AG04449 (cell line): Measurements from ENCODE around the gene CCDC3.

Experiments used
- CTCF ChIA-PET: fragments of 350-600 bp; formaldehyde crosslinking; extraction: SDS; loops from one replicate; lab custom pipeline; 2021; ENCODE audit warnings: antibody characterized with exemption; lab: Yijun Ruan, JAX
- POLR2A ChIA-PET: fragments of 400-600, 350-600 bp; formaldehyde crosslinking; extraction: SDS; loops from one replicate; lab custom pipeline; 2020; ENCODE audit warnings: antibody characterized with exemption, inconsistent platforms; lab: Yijun Ruan, JAX
- DNase-seq: peaks from one replicate; pipeline ENCODE4 v3.0.0-alpha.2; 2010; ENCODE audit warnings: low read depth, low spot score
- H3K4me3 ChIP-seq: 2 replicates; pipeline ENCODE4 v1.5.1; 2011; ENCODE audit warnings: low read depth, mild to moderate bottlenecking, control low read depth, low read length
- TF ChIP-seq, protein P1 (sequence below): IDR thresholded peaks from one replicate; pipeline ENCODE4 v1.5.1; 2011; ENCODE audit warnings: mild to moderate bottlenecking, moderate library complexity, low read length, control low read depth, inconsistent platforms; ENCODE audit not compliant: insufficient read depth; ENCODE audit errors: missing control alignments

The CCDC3 gene

DNA sequence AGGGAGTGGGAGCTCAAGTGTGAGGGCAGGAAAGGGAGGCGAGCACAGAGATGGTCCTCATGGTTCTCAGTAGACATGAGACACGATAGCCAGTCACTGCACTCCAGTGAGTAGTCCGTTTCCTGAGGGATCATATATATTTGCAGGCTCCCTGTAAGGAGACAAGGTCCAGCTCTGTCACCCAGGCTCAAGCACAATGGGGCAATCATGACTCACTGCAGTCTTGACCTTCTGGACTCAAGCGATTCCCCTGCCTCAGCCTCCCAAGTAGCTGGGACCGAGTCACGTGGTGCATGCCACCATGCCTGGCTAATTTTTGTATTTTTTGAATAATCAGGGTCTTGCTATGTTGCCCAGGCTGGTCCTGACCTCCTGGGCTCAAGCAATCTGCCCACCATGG is 116.7 kb downstream of the CCDC3 start:
- no peak for DNase-seq
- H3K4me3 ChIP-seq = no peak overlapping the region
- ChIA-PET POLR2A (no interaction called here), CTCF (interaction anchor here (0.9 to 7.0 kb wide), 3 partner anchors 17 to 215 kb away, joined by 3 to 28 read pairs (median 3); partner anchors contain the start of gene OPTN)
- TF ChIP-seq, protein P1, sequence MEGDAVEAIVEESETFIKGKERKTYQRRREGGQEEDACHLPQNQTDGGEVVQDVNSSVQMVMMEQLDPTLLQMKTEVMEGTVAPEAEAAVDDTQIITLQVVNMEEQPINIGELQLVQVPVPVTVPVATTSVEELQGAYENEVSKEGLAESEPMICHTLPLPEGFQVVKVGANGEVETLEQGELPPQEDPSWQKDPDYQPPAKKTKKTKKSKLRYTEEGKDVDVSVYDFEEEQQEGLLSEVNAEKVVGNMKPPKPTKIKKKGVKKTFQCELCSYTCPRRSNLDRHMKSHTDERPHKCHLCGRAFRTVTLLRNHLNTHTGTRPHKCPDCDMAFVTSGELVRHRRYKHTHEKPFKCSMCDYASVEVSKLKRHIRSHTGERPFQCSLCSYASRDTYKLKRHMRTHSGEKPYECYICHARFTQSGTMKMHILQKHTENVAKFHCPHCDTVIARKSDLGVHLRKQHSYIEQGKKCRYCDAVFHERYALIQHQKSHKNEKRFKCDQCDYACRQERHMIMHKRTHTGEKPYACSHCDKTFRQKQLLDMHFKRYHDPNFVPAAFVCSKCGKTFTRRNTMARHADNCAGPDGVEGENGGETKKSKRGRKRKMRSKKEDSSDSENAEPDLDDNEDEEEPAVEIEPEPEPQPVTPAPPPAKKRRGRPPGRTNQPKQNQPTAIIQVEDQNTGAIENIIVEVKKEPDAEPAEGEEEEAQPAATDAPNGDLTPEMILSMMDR = no peak

DNA sequence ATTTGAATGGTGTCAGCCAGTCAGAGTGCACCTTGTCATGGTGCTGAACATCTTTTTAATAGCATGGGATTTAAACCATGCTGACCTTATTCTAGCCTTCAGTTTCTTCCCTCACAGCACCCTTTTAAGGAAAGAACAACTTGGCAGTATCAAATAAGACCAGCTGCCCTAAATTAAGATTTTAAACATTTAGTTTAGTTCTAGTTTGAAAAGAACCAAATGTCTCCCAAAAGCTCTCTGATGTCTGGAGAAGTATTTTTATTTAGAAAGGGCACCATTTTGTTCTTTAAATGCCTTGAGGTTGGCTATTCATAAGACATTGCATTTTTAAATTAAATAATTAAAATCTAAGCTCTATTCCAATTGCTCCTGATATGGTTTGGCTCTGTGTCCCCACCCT is 121.1 kb downstream of the CCDC3 start:
- TF ChIP-seq, protein P1 = no peak
- ChIA-PET POLR2A (no interaction called here), CTCF (interaction anchor here (1.2 to 1.3 kb wide), 2 partner anchors 11 to 22 kb away, joined by 3 read pairs; no protein-coding TSS in a partner anchor)
- H3K4me3 ChIP-seq = no peak overlapping the region
- DNase-seq = no peak

DNA sequence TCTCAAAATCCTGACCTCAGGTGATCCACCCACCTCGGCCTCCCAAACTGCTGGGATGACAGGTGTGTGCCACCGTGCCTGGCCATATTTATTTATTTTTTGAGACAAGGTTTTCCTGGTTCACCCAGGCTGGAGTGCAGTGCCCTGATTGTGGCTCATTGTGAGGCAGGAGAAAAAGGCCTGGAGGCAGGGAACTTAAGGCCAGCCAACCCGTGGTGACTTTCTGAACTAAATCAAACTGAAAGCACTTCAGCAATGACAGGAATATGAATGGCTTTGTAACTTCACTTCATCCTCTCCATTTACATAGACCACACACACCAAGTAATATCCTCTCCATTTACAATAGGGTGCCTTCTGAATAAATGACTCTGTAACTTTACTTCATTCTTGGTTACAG is 124.4 kb downstream of the CCDC3 start:
- no peak for DNase-seq
- H3K4me3 ChIP-seq = no peak overlapping the region
- ChIA-PET CTCF (no interaction called here), POLR2A (no interaction called here)
- TF ChIP-seq, protein P1 = no peak

DNA sequence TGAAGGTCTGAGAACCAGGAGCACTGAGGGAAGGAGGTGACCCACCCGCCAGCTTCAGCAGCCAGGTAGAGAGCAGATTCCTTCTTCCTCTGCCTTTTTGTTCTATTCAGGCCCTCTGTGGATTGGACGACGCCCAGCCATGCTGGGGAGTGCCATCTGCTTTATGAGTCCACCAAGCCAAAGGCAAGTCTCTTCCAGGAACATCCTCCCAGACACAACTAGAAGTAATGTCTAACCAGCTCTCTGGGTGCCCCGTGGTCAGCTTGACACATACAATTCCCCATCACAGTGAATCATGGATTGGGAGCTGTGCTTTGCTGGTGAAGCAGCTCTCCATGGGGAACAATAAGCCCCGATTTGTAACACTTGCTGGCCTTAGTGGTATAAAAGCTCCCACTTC is 125.2 kb downstream of the CCDC3 start:
- no peak overlapping the region for H3K4me3 ChIP-seq
- ChIA-PET CTCF (interaction anchor here (0.8 kb wide), 1 partner anchor 26 kb away, joined by 4 read pairs; no protein-coding TSS in a partner anchor), POLR2A (no interaction called here)
- no peak for DNase-seq
- TF ChIP-seq, protein P1 = no peak

DNA sequence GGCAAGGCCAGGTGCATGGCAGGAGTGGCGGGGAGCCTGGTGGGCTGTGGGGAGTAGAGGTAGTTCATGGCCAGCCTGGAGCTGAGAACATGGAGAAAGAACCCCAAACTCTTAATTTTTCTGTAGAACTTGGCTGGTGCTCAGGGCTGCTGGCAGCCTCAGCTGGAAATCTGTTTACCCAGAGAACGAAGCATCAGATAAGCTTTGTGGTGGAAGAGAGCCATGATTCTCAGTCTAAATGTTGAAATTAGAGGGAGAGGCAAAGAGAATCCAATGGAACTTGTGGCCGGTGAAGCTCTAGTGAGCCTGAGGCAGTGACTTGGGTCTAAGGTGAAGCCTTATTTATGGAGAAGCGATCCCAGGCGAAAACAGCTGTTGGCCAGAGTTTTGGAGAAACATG is 126.4 kb downstream of the CCDC3 start:
- DNase-seq = no peak
- no peak overlapping the region for H3K4me3 ChIP-seq
- CTCF ChIA-PET = no interaction called here
- TF ChIP-seq, protein P1 = no peak
- POLR2A ChIA-PET = no interaction called here

DNA sequence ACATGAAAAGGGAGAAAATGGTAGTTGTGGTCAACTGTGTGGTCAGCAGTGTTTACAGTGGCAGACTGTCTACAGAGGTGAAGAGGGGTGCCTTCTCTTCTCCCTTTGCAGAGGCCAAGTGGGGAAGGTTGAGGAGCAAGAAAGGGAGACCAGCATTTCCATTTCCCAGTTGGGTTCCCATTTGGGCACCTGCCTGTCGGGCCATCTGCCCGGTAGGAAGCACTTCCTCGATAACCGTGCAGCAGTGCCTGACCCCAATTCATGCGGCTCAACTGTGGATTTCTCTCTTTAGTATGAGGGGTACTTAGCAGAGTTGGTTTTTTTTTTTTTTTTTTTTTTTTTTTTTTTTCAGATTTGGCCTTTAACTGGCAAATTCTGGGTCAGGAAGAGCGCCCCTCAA is 127.0 kb downstream of the CCDC3 start:
- no peak overlapping the region for H3K4me3 ChIP-seq
- ChIA-PET POLR2A (no interaction called here), CTCF (no interaction called here)
- no peak for DNase-seq
- TF ChIP-seq, protein P1 = no peak
